Measurements from ENCODE around the gene SEL1L2.

Gene SEL1L2

GRCh38 chr20:13862245-13862644 lies 128.2 kb downstream of the SEL1L2 start:
- no peak for DNase-seq

DNA sequence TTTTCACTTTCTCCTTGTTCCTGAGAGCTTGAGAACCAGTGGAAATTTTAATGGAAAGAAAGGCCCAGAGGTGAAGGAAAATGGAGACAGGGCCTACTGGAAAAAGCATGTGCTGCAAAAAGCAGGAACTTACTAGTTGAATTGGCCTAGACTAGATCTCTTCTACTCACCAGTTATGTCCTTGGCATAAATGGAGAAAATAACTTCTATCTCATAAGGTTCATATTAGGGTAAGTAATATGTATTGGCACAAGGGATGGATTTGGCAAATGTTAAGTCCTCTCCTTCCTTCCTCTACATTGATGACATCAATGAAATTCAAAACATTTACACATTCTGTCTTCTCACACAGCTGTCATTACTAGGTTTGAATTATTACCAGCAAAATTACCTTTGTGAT lies 131.5 kb downstream of the SEL1L2 start:
- DNase-seq, result no peak

- no peak for DNase-seq
Observed at GRCh38 chr20:13858439-13858838, 132.0 kb downstream of the SEL1L2 start.

DNA sequence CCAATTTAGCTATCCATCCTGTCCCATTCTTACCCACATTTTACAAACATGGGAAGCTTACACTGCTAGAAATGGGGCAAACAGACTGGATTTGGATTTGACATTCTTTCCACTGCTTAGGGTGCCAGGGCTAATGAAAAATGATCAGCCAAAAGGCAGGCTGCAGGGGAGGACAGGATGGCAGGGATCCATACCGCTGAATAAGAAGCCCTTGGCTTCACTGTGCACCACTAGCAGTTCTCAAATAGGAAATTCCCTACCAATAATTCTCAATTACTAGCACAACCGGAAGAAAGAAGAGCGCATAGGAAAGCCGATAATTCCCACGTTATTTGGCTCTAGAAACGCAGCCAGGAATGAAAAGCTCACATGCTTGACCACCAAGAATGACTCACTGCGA lies 132.5 kb downstream of the SEL1L2 start:
- no peak for DNase-seq

DNA sequence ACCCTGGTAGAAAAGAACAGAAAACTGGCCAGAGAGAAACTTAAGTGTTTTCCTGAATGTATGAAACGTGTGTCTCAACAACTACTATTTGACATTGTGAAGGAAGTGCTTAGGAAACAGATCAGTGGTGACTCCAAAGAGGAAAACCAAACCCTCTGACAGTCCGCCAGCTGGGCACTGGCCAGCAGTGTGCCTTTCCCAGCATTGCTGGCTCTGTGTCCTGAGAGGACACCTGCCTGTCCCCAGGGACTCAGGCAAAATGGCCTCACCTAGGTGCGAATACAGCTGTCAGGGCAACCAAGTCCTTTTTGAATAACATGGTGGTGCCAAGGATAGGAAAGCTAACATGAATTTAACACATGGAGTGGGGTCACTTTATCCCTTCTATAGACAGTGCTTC lies 133.1 kb downstream of the SEL1L2 start:
- no peak for DNase-seq

DNA sequence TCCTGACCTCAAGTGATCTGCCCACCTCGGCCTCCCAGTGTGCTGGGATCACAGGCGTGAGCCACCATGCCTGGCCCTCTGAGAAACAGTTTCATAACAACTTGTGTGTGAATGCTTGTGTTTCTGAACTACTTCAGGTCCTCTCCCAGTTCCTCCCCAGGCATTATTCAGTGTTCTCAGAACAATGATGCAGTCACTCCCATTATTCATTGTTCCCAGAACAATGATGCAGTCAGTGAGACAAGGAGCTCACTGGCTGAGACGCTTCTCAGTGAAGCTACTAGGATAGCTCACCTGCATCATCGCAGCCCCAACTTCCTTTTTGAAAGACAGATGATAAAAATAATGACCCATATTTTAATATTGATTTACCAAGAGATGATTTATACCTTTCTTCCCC lies 134.1 kb downstream of the SEL1L2 start:
- no peak for DNase-seq

DNA sequence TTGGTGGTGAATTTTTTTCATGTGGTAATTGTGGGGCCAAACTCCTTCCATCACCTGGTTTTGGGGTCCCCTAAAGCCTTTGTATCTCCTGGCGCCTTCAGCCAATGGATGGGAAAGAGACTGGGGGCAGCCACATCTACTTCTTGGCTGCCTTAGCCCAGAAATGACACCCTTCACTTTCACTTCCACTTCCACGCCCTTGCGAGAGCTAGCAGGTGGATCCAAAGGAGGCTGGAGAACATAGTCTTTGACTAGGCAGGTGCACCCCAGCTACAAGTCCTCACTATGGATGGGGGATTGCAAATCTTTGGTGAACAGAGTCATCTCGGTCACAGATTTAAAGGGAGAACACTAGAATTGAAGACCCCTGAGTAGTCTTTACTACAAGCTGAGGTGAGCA lies 134.8 kb downstream of the SEL1L2 start:
- DNase-seq, result no peak

GRCh38 chr20:13852306-13852705 lies 138.1 kb downstream of the SEL1L2 start:
- no peak for DNase-seq

DNA sequence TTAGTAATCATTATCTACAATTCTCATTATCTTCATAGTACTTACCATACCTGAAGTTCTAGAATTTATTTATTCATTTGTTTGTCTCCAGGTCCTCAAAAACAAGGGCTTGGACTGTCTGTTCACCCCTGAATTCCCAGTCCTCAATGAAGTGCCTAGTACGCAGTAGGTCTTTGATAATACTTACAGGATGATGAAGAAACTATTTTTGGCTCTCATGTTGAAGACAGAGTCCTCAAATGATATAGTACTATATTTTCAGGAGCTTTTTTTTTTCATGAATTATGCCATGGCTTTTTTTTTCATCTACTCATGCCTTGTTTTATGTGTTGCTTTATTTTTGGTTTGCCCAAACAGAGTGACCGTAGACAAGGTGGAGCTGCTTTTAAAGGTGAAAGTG lies 139.1 kb downstream of the SEL1L2 start:
- no peak for DNase-seq

- no peak for DNase-seq
Observed at GRCh38 chr20:13844296-13844695, 146.1 kb downstream of the SEL1L2 start.

DNA sequence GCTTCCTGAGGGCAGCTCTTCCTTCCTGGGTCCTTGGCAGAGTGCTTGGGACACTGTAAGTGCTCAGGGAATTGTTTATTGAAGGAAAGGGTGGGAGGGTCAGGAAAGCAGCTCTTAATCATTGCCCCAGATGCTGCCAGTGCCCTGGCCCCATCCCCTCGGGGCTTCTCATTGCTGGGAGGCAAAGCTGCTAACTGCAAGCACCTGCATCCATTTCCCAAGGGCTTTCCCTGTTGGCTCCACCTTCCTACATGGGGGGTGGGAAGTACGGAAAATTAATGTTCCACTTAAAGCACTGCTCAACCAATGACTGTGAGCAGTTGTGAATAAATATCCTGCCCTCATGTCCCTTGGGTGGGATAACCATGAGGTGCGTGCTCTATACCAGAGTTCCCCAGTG lies 149.2 kb downstream of the SEL1L2 start:
- no peak for DNase-seq

- DNase-seq, result no peak
Observed at GRCh38 chr20:13840093-13840465, 150.3 kb downstream of the SEL1L2 start.

- DNase-seq, result no peak
Observed at GRCh38 chr20:13839421-13840092, 150.9 kb downstream of the SEL1L2 start.

GRCh38 chr20:13838664-13839063 lies 151.8 kb downstream of the SEL1L2 start:
- no peak for DNase-seq

DNA sequence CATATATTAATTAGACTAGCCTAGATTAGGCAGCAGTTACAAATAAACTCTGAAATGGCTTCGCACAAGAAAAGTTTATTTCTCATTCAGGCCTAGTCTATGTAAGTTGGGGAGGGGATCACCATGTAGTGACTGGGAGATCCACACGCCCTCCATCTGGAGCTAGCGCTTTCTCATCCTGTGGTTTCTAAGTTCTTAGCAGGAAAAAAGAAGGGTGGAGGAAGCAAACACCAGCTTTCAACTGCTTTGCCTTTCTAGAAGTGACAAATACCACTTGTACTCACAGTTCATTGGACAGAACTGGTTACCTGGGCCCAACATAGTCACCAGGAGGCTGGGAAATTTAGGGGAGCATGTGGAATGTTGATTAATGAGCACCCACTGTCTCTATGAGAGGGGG lies 158.9 kb downstream of the SEL1L2 start:
- no peak for DNase-seq

DNA sequence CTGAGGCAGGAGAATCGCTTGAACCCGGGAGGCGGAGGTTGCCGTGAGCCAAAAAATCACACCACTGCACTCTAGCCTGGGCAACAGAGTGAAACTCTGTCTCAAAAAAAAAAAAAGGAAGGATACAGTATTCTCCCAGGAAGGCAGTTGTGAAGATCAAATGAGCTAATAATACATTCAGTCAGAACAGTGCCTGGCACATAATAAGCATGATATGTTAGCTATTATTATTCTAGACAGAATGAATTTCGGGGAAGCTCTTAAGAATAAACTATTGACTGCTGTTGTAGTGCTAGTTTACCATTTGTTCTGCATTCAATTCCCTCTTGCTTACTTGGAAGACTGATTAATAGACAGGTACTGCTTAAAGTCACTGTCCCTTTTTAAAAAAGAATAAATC lies 164.9 kb downstream of the SEL1L2 start:
- DNase-seq, result no peak

- no peak for DNase-seq
Observed at GRCh38 chr20:13824459-13824858, 166.0 kb downstream of the SEL1L2 start.

DNA sequence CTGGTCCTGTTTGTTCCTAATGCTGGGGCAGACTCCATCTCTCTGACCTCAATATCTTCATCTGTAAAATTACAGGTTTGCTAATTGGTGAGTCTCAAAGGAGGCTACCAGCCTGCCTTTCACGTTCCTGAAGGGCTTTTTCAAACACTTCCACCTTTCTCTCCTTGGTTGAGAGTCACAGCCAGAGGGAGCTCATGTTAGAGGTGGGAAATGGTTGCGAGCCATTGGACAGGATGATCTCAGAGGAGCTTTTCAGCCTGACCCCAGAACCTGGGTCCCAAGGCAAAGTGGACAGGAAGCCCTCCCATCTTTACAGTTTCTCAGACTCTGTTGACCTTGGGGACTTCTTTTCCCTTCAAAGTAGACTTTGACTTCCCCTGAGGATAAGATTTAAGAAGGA lies 168.0 kb downstream of the SEL1L2 start:
- no peak for DNase-seq

DNA sequence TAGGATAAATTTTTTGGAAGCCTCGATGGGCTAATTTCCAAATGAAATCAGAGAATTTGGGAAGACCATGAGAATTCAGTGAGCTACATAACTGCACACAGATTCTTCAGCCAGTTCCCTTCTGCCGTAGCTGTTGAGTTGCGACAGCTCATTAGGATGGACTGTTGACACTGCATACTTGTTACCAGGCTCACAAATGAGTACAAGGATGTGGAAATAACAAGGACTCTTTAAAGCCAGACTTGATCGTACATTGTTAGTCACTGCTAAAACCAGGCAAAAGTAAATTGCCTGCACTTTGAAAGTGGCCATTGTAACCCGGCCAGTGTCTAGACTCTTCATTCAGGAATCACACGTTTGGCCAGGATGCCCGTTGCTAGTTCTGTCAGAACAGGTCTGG lies 168.5 kb downstream of the SEL1L2 start:
- DNase-seq, result no peak

GRCh38 chr20:13819885-13820645 lies 170.3 kb downstream of the SEL1L2 start:
- no peak for DNase-seq

DNA sequence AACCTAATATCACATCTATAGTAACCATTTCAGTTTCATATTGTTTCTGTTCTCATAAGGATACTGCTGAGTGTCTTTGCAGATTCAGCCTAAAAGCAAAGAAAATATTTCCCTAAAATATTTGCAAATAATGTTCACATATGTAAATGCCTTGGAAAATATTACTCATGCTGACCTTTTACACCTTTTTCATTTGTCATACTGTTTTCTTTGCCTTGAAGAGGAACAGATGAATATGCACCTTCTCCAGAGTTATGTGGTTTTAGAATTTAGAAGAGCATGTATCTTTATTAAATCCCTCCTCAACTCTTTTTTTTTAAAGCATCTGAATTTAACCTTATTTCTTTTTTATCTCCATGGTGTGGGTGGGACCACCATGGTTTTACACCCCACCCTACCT lies 173.1 kb downstream of the SEL1L2 start:
- no peak for DNase-seq

GRCh38 chr20:13816757-13817156 lies 173.7 kb downstream of the SEL1L2 start:
- no peak for DNase-seq

GRCh38 chr20:13814672-13815071 lies 175.7 kb downstream of the SEL1L2 start:
- DNase-seq, result no peak

- no peak for DNase-seq
Observed at GRCh38 chr20:13813910-13814309, 176.5 kb downstream of the SEL1L2 start.

GRCh38 chr20:13810446-13810845 lies 180.0 kb downstream of the SEL1L2 start:
- no peak for DNase-seq
